ENCODE results near the gene JAK1.
"Not testable (repeated sequence)": the region's sequence is repeated elsewhere in the genome, so short reads cannot be mapped to it uniquely, and the experiment has no call there.

The JAK1 gene

DNA sequence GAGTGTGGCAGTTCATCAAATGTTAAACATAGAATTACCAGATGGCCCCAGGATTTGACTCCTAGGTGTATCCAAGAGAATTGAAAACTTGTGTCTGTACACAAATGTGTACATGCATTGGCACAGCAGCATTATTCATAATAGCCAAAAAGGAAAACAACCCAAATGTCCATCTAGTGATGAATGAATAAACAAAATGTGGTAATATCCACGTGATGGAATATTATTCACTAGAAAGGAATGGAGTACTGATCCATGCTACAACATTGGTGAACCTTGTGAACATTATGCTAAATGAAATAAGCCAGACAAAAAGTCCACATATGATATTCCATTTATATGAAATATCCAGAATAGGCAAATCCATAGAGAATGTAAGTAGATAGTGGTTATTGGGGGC is 143.7 kb downstream of the JAK1 start:
- TF ChIP-seq, protein P1, sequence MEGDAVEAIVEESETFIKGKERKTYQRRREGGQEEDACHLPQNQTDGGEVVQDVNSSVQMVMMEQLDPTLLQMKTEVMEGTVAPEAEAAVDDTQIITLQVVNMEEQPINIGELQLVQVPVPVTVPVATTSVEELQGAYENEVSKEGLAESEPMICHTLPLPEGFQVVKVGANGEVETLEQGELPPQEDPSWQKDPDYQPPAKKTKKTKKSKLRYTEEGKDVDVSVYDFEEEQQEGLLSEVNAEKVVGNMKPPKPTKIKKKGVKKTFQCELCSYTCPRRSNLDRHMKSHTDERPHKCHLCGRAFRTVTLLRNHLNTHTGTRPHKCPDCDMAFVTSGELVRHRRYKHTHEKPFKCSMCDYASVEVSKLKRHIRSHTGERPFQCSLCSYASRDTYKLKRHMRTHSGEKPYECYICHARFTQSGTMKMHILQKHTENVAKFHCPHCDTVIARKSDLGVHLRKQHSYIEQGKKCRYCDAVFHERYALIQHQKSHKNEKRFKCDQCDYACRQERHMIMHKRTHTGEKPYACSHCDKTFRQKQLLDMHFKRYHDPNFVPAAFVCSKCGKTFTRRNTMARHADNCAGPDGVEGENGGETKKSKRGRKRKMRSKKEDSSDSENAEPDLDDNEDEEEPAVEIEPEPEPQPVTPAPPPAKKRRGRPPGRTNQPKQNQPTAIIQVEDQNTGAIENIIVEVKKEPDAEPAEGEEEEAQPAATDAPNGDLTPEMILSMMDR (IDR thresholded peaks at IDR 0.05; ENCODE audit: low read depth, low read length) = no peak
- H3K4me3 ChIP-seq (ENCODE audit: low read depth, low read length) = no peak overlapping the region

DNA sequence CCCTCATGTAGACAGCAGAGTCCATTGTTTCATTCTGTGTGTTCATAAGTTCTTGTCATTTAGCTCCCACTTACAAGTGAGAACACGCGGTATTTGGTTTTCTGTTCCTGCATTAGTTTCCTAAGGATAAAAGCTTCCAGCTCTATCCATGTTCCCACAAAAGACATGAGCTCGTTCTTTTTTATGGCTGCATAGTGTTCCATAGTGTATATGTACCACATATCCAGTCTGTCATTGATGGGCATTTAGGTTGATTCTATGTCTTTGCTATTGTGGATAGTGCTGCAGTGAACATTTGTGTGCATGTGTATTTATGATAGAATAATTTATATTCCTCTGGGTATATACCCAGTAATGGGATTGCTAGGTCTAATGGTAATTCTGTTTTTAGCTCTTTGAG is 145.8 kb downstream of the JAK1 start:
- H3K4me3 ChIP-seq (ENCODE audit: low read depth, low read length) = not testable (repeated sequence)

DNA sequence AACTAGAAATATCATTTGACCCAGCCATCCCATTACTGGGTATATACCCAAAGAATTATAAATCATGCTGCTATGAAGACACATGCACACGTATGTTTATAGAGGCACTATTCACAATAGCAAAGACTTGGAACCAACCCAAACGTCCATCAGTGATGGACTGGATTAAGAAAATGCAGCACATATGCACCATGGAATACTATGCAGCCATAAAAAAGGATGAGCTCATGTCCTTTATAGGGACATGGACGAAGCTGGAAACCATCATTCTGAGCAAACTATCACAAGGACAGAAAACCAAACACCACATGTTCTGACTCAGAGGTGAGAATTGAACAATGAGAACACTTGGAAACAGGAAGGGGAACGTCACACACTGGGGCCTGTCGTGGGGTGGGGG is 149.0 kb downstream of the JAK1 start:
- H3K4me3 ChIP-seq (ENCODE audit: low read depth, low read length) = not testable (repeated sequence)

DNA sequence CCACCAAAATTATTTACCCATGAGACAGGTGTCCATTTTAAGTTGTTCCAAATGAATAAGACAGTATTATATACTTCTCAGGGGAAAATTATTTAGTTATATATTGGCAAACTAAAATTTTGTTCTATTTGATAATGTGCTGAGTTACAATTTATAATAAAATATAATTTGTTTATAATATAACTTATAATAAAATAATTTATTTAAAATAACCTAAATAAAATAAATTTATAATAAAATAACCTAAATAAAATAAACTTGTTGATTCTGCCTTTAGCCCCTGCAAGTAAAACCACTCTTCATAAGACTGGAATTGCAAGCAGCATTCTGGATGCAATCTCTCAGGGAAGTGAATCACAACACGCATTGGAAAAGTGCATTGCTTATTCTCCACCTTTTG is 151.9 kb downstream of the JAK1 start:
- TF ChIP-seq, protein P1 (IDR thresholded peaks at IDR 0.05; ENCODE audit: low read depth, low read length) = no peak
- no peak overlapping the region for H3K4me3 ChIP-seq (ENCODE audit: low read depth, low read length)

DNA sequence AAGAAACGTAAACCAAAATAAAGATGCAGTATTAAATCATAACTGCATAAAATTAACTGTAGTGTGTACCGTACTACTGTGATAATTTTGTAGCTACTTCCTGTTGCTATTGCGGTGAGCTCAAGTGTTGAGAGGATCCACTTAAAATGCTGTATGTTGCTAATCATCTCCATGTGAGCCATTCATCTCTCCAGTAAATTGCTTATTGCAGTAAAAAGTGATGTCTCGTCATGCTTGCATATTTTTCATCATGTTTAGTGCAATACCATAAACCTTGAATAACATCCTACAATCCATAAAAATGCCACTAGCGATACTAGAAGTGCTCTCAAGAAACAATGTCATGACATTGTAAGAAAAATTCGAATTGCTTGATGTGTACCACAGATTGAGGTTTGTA is 155.2 kb downstream of the JAK1 start:
- TF ChIP-seq, protein P1 (IDR thresholded peaks at IDR 0.05; ENCODE audit: low read depth, low read length) = no peak
- H3K4me3 ChIP-seq (ENCODE audit: low read depth, low read length) = no peak overlapping the region

DNA sequence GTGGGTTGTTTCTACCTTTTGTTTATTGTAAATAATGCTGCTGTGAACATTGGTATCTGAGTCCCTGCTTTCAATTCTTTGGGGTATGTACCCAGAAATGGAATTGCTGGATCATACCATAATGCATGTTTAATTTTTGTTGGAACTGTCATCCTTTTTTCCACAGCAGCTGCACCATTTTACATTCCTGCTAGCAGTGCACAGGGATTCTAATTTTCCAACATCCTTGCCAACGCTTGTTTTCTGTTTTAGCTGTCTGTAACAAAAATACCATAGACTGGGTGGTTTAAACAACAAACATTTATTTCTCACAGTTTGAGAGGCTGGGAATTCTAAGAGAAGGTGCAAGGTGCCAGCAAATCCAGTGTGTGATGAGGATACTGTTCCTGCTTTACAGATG is 156.3 kb downstream of the JAK1 start:
- TF ChIP-seq, protein P1 (IDR thresholded peaks at IDR 0.05; ENCODE audit: low read depth, low read length) = no peak
- no peak overlapping the region for H3K4me3 ChIP-seq (ENCODE audit: low read depth, low read length)

DNA sequence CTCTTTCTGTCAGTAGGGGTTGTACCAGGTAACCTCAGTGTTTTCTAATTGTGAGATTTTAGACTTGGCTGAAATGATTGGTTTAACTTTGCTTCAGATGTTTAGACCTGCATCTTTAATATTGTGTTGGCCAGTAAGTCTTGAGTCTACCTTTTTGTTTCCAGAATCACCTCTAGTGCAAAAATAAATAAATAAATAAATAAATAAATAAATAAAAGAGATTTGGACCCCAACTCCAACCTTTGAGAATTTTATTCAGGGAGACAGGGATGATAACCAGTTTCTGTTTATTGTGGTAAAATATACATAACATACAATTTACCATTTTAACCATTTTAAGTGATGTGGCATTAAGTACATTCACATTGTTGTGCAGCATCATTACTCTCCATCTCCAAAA is 157.0 kb downstream of the JAK1 start:
- TF ChIP-seq, protein P1 (IDR thresholded peaks at IDR 0.05; ENCODE audit: low read depth, low read length) = no peak

DNA sequence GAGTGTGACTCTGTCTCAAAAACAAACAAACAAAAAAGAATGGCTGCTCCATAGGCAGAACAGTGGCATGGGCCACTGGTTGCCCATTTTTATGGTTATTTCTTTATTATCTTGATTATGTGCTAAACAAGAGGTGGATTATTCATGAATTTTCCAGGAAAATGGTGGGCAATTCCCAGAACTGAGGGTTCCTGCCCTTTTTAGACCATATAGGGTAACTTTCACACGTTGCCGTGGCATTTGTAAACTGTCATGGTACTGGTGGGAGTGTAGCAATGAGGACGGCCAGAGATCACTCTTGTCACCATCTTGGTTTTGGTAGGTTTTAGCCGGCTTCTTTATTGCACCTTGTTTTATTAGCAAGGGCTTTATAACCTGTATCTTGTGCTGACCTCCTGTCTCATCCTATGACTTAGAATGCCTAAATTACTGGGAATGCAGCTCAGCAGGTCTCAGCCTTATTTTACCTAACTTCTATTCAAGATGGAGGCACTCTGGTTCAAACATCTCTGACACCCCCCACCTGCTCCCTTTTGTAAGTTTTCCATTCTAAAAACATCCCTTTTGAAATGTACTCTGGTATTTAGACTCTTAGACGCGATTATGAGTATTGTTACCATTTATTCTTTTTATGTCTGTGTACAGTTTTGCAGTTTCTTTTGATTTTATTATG is 164.4 kb downstream of the JAK1 start:
- H3K4me3 ChIP-seq (ENCODE audit: low read depth, low read length) = no peak overlapping the region
- TF ChIP-seq, protein P1 (IDR thresholded peaks at IDR 0.05; ENCODE audit: low read depth, low read length) = no peak

More for the DNA sequence above, 157.0 kb downstream of the JAK1 start:
- H3K4me3 ChIP-seq (ENCODE audit: low read depth, low read length) = no peak overlapping the region
